Left lung (tissue), 14 donors: ENCODE data around the gene ZNF185. TPM values are rescaled to one million over a fixed set of nuclear protein-coding genes. Genes with fewer than 3 reads are reported as not detected.

Experiments used
- ATAC-seq: fragments of 200-7000 bp; cut with Tn5 transposase; one replicate; pipeline ENCODE4 v1.9.1; 2020; ENCODE audit warnings: moderate library complexity
- DNase-seq, 4 donors: peaks; one replicate each; pipeline ENCODE4 v3.0.0-alpha.2; 2013 to 2020
- H3K27ac ChIP-seq, 2 donors: fragments of 200-600 bp; sonication (generic) in 1 of 2; one replicate each; pipeline versions ENCODE4 v1.5.0 to v1.8.0; 2020 to 2021
- H3K27me3 ChIP-seq, 2 donors: fragments of 200-600 bp; sonication (generic) in 1 of 2; one replicate each; pipeline versions ENCODE4 v1.5.0 to v1.8.0; 2020 to 2021
- H3K36me3 ChIP-seq, 2 donors: fragments of 200-600 bp; sonication (generic) in 1 of 2; one replicate each; pipeline versions ENCODE4 v1.5.0 to v1.8.0; 2020 to 2021
- H3K4me1 ChIP-seq, 2 donors: fragments of 200-600 bp; one replicate each; pipeline ENCODE4 v1.8.0; 2021
- H3K4me3 ChIP-seq, 2 donors: fragments of 200-600 bp; sonication (generic) in 1 of 2; one replicate each; pipeline versions ENCODE4 v1.5.0 to v1.8.0; 2020 to 2021; ENCODE audit warnings: mild to moderate bottlenecking in 1 of 2
- H3K9me3 ChIP-seq, 2 donors: fragments of 200-600 bp; sonication (generic) in 1 of 2; one replicate each; pipeline versions ENCODE4 v1.5.0 to v1.8.0; 2020 to 2021
- intact Hi-C, 2 donors: fragments of 100-400 bp; cut with DNase I; formaldehyde crosslinking; loops; one replicate each; pipeline versions ENCODE4 v1.11.2 to v1.14.2; 2022
- long read RNA-seq, 12 donors: library from polyadenylated mRNA in 2 of 12; unstranded in 2 of 12; transcript quantifications; one replicate each; pipeline ENCODE4 v2.0.0 and lab custom pipeline, GENCODE V29; 2019 to 2026
- polyA plus RNA-seq, 6 donors: library from polyadenylated mRNA; unstranded; fragments of 120-200 nt; gene quantifications; one replicate each; pipeline ENCODE4 v1.2.1, GENCODE V29; 2013; ENCODE audit not compliant: insufficient read length in 6 of 6
- total RNA-seq, 2 donors: library from RNA; stranded (reverse); fragmentation: NEBNext Ultra II Directional; extraction: Animal tissue kit (Norgen Biotek cat#: 25700); gene quantifications; one replicate each; pipeline ENCODE4 v1.2.1, GENCODE V29; 2021
- TF ChIP-seq, protein P1 (sequence below), 2 donors: fragments of 200-600 bp; sonication (generic) in 1 of 2; IDR thresholded peaks; one replicate each; pipeline versions ENCODE4 v1.5.0 to v1.8.0; 2021; ENCODE audit warnings: antibody characterized with exemption in 2 of 2
- donor health status: DM: no; HTN: yes; CAD: no.
- donor health status: DM: no; HTN: no; CAD: no.

Gene ZNF185
- total RNA-seq, result 10 to 100 TPM; 11.5 to 22.0 TPM
- 10 to 100 TPM; 16.1 to 26.2 (median 20.0) TPM for polyA plus RNA-seq
- long read RNA-seq, donor 1, result 0 reads
- long read RNA-seq, donor 2, result 0 reads
- long read RNA-seq, donor 3, result 0 reads
- long read RNA-seq, donor 4, partial matches to known transcripts, result 0 of 3 reads
- long read RNA-seq, donor 4, other reads (novel, unspliced or antisense), result 3 of 3 reads
- long read RNA-seq, donor 5, partial matches to known transcripts, result 15 of 15 reads
- long read RNA-seq, donor 5, other reads (novel, unspliced or antisense), result 0 of 15 reads
- long read RNA-seq, donor 6, result 0 reads
- long read RNA-seq, donor 7, result 0 reads
- long read RNA-seq, donor 8, partial matches to known transcripts, result 6 of 6 reads
- long read RNA-seq, donor 8, other reads (novel, unspliced or antisense), result 0 of 6 reads
- long read RNA-seq, donor 9, result 0 reads
- long read RNA-seq, donor 10, partial matches to known transcripts, result 0 of 1 reads
- long read RNA-seq, donor 10, other reads (novel, unspliced or antisense), result 1 of 1 reads
- long read RNA-seq, donor 11, result 0 reads
- long read RNA-seq, donor 12, result 0 reads

- Histone ChIP-seq H3K4me3 (no peak within 1 kb of the TSS), H3K27me3 (peaks cover 0 to 26% of the 10 kb centered on the region in 2 donors), H3K4me1 (no peaks in the 10 kb centered on the region), H3K27ac (no peak within 1 kb of the TSS), H3K36me3 (no peaks in the 10 kb centered on the region), H3K9me3 (no peaks in the 10 kb centered on the region)
- ATAC-seq (peak; percentile 88), DNase-seq (peak in 3 of 4 donors; percentile 58 to 82 (median 66))
- TF ChIP-seq, protein P1, sequence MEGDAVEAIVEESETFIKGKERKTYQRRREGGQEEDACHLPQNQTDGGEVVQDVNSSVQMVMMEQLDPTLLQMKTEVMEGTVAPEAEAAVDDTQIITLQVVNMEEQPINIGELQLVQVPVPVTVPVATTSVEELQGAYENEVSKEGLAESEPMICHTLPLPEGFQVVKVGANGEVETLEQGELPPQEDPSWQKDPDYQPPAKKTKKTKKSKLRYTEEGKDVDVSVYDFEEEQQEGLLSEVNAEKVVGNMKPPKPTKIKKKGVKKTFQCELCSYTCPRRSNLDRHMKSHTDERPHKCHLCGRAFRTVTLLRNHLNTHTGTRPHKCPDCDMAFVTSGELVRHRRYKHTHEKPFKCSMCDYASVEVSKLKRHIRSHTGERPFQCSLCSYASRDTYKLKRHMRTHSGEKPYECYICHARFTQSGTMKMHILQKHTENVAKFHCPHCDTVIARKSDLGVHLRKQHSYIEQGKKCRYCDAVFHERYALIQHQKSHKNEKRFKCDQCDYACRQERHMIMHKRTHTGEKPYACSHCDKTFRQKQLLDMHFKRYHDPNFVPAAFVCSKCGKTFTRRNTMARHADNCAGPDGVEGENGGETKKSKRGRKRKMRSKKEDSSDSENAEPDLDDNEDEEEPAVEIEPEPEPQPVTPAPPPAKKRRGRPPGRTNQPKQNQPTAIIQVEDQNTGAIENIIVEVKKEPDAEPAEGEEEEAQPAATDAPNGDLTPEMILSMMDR (IDR thresholded peaks at IDR 0.05), result no peak
- intact Hi-C loops, result no loop called here
Observed at GRCh38 chrX:152897222-152898131, at the start of gene ZNF185. ZNF185 (plus strand) TSS chrX:152898067; CDS start chrX:152914490, 16,423 bp downstream.

- DNase-seq, result no peak
- Histone ChIP-seq H3K27ac (no peak overlapping the region), H3K27me3 (no peaks in the 10 kb centered on the region), H3K36me3 (peaks cover 0 to 44% of the 10 kb centered on the region in 2 donors), H3K4me1 (no peaks in the 10 kb centered on the region), H3K4me3 (no peak overlapping the region), H3K9me3 (no peaks in the 10 kb centered on the region)
- intact Hi-C loops, result no loop called here
- TF ChIP-seq, protein P1 (IDR thresholded peaks at IDR 0.05), result no peak
- no peak for ATAC-seq
Observed at GRCh38 chrX:152850465-152850864, 47.4 kb upstream of the ZNF185 start.

DNA sequence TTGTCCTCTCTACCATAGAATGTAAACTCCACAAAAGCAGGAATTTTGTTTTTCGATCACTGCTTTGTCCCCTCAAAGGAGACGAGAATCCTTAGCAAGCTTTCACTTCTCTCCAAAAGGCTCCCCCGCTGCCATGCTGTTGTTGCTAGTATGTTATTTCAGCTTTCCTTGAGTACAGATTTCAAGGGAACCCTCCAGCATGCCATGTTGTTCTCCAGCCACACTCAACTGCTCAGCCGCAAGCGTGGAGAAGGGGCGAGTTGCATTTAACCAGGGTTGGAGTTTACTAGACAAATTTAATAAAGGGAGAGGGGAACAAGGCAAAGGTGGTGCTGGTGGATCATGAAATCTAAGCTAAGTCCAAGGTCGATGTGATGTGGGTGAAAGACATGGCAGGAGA lies 43.9 kb upstream of the ZNF185 start:
- ATAC-seq (no peak), DNase-seq (no peak)
- TF ChIP-seq, protein P1 (IDR thresholded peaks at IDR 0.05), result no peak
- Histone ChIP-seq H3K36me3 (peaks cover 0 to 45% of the 10 kb centered on the region in 2 donors), H3K4me3 (no peak overlapping the region), H3K4me1 (no peaks in the 10 kb centered on the region), H3K27me3 (no peaks in the 10 kb centered on the region), H3K9me3 (no peaks in the 10 kb centered on the region), H3K27ac (no peak overlapping the region)
- intact Hi-C loops, result no loop called here

GRCh38 chrX:152861116-152861515 lies 36.8 kb upstream of the ZNF185 start:
- ATAC-seq, result no peak
- TF ChIP-seq, protein P1 (IDR thresholded peaks at IDR 0.05), result no peak
- Histone ChIP-seq H3K4me1 (no peaks in the 10 kb centered on the region), H3K4me3 (no peak overlapping the region), H3K27ac (no peak overlapping the region), H3K27me3 (no peaks in the 10 kb centered on the region), H3K36me3 (peaks cover 0 to 60% of the 10 kb centered on the region in 2 donors), H3K9me3 (no peaks in the 10 kb centered on the region)
- intact Hi-C loops, result no loop called here
- no peak for DNase-seq
